ENCODE data around the gene LPP. TPM values are rescaled to one million over a fixed set of nuclear protein-coding genes. Genes with fewer than 3 reads are reported as not detected.

LPP gene
- total RNA-seq, 1 experiment from 2014 or later: 54.0 TPM

DNA sequence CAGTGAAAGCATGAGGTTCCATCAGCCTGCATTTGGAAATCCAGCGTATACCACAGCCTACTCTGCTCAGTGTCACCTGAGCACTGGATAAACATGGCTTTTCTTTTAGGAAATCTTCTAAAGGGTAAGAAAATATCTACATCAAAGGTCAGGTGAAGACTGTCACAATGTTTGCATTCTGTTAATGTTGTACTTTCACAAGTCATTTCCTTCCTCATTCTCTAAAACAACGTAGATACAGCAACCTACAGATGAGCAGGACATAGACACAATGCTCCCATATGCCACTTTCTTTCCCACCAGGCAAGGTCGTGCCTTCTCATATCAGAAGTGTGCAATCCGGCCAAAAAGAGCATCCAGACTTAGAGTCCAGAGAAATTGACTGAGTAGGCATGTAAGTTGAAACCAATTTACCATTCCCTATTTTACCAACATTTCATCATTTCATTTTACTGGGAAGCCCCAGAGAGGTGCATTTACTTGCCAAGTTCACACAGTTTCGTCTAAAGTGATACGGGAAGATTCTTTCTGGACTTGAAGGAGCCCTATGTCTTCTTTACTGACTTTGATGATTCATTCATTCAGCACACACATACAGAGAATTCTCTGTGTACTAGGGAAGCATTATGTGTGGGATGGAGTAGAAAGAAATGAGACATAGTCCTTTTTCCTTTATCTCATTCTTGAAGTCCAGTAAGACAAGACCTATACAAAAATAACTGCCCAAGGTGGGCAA lies 30.6 kb upstream of the LPP start:
- Histone ChIP-seq H3K79me2 (ENCODE audit: insufficient read depth, low read length) (no peaks in the 10 kb centered on the region), H3K9me2 (ENCODE audit: insufficient read depth) (no peaks in the 10 kb centered on the region), H3K9ac (ENCODE audit: low read length) (no peak overlapping the region), H3K9me3 (ENCODE audit: control insufficient read depth in 1 of 2, insufficient read depth in 1 of 2, low read depth in 1 of 2, low read length in 2 of 2) (no peaks in the 10 kb centered on the region), H3K4me1 (ENCODE audit: control insufficient read depth in 1 of 2, insufficient read depth in 2 of 2, low read length in 2 of 2) (no peaks in the 10 kb centered on the region), H3K4me3 (replicated peaks in 1 of 2; ENCODE audit: low read depth in 1 of 2, low read length in 2 of 2) (no peak overlapping the region), H3K36me3 (ENCODE audit: control insufficient read depth in 1 of 2, insufficient read depth in 2 of 2, low read length in 2 of 2) (no peaks in the 10 kb centered on the region), H2AFZ (ENCODE audit: low read depth, low read length, poor library complexity, severe bottlenecking) (no peak overlapping the region), H3K27ac (ENCODE audit: low read depth, low read length) (no peak overlapping the region), H4K20me1 (ENCODE audit: insufficient read depth) (no peaks in the 10 kb centered on the region), H3K27me3 (ENCODE audit: insufficient read depth, low read length) (no peaks in the 10 kb centered on the region), H3K4me2 (ENCODE audit: low read length) (no peak overlapping the region)
- RAD21 ChIA-PET (ENCODE audit: low non-redundant PET in 1 of 2, low total read pairs in 2 of 2, uncharacterized antibody in 2 of 2, unreplicated experiment in 2 of 2): no interaction called here
- POLR2A ChIA-PET: no interaction called here
- intact Hi-C loops (cut with micrococcal nuclease): no loop called here
- DNase-seq (ENCODE audit: low read depth, low spot score) (no peak), ATAC-seq (no peak)
- TF ChIP-seq, protein P1, sequence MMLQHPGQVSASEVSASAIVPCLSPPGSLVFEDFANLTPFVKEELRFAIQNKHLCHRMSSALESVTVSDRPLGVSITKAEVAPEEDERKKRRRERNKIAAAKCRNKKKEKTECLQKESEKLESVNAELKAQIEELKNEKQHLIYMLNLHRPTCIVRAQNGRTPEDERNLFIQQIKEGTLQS (IDR thresholded peaks at IDR 0.05): no peak
- TF ChIP-seq CEBPB (IDR thresholded peaks at IDR 0.05; ENCODE audit: low read depth): no peak
- CTCF ChIA-PET: no interaction called here
- no TSS peak for BruUV-seq (replicated peaks)

DNA sequence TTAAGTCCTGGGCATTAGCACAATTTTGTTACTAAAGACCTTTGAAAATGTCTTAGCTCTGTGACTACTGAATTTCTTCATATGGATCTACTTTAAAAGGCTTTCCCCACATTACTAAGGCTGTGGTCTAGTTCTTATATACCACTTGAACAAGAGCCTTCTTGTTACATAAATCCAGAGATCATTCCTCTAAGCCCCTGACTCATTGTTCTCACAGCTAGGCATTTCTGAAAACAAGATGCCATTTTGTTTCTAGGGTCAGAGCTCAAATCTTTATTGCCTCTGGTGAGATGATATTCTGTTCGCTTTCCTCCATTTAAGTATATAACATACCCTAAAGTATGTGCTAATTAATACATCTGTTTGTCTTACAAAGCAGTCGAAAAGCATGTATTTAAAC lies 29.8 kb upstream of the LPP start:
- DNase-seq (ENCODE audit: low read depth, low spot score): no peak
- BruUV-seq (replicated peaks): no TSS peak
- H3K27me3 ChIP-seq (ENCODE audit: insufficient read depth, low read length): no peaks in the 10 kb centered on the region
- H3K9ac ChIP-seq (ENCODE audit: low read length): no peak overlapping the region
- H3K4me1 ChIP-seq (ENCODE audit: control insufficient read depth in 1 of 2, insufficient read depth in 2 of 2, low read length in 2 of 2): no peaks in the 10 kb centered on the region
- no peaks in the 10 kb centered on the region for H3K9me3 ChIP-seq (ENCODE audit: control insufficient read depth in 1 of 2, insufficient read depth in 1 of 2, low read depth in 1 of 2, low read length in 2 of 2)
- intact Hi-C loops (cut with micrococcal nuclease): no loop called here
- H2AFZ ChIP-seq (ENCODE audit: low read depth, low read length, poor library complexity, severe bottlenecking): no peak overlapping the region
- H3K4me2 ChIP-seq (ENCODE audit: low read length): no peak overlapping the region
- no peak for ATAC-seq
- no peaks in the 10 kb centered on the region for H3K36me3 ChIP-seq (ENCODE audit: control insufficient read depth in 1 of 2, insufficient read depth in 2 of 2, low read length in 2 of 2)
- no peaks in the 10 kb centered on the region for H3K9me2 ChIP-seq (ENCODE audit: insufficient read depth)
- no peaks in the 10 kb centered on the region for H4K20me1 ChIP-seq (ENCODE audit: insufficient read depth)
- ChIA-PET RAD21 (ENCODE audit: low non-redundant PET in 1 of 2, low total read pairs in 2 of 2, uncharacterized antibody in 2 of 2, unreplicated experiment in 2 of 2) (no interaction called here), POLR2A (no interaction called here), CTCF (no interaction called here)
- no peak overlapping the region for H3K4me3 ChIP-seq (replicated peaks in 1 of 2; ENCODE audit: low read depth in 1 of 2, low read length in 2 of 2)
- no peaks in the 10 kb centered on the region for H3K79me2 ChIP-seq (ENCODE audit: insufficient read depth, low read length)
- no peak for TF ChIP-seq SP1 (IDR thresholded peaks at IDR 0.05; ENCODE audit: low read depth)
- no peak overlapping the region for H3K27ac ChIP-seq (ENCODE audit: low read depth, low read length)
